Endodermal cell (in vitro differentiated cells): Measurements from ENCODE around the gene ANXA3. TPM values are rescaled to one million over a fixed set of nuclear protein-coding genes. Genes with fewer than 3 reads are reported as not detected.

ENCODE experiments used
- DNase-seq: peaks from one replicate; pipeline ENCODE4 v3.0.0-alpha.2; 2017
- H3K27ac ChIP-seq: 2 replicates; pipeline ENCODE4 v1.5.1; 2013; ENCODE audit warnings: mild to moderate bottlenecking, low read depth, low read length, moderate library complexity
- H3K27me3 ChIP-seq: 2 replicates; pipeline ENCODE4 v1.6.1; 2013; ENCODE audit warnings: mild to moderate bottlenecking, low read length, moderate library complexity; ENCODE audit not compliant: insufficient read depth, control insufficient read depth, poor library complexity, severe bottlenecking
- H3K36me3 ChIP-seq: 2 replicates; pipeline ENCODE4 v1.7.0; 2013; ENCODE audit warnings: mild to moderate bottlenecking, low read length, moderate library complexity; ENCODE audit not compliant: control insufficient read depth, insufficient read depth
- H3K4me1 ChIP-seq: one replicate; pipeline ENCODE4 v1.7.0; 2013; ENCODE audit warnings: low read length; ENCODE audit not compliant: control insufficient read depth, insufficient read depth
- H3K4me3 ChIP-seq: 2 replicates; pipeline ENCODE4 v1.5.1; 2013; ENCODE audit warnings: mild to moderate bottlenecking, low read length, moderate library complexity
- H3K9ac ChIP-seq: 2 replicates; pipeline ENCODE4 v1.6.1; 2013; ENCODE audit warnings: mild to moderate bottlenecking, low read length, moderate library complexity; ENCODE audit not compliant: poor library complexity, severe bottlenecking; ENCODE audit errors: extremely low read depth
- H3K9me3 ChIP-seq: 2 replicates; pipeline ENCODE4 v1.6.1; 2013; ENCODE audit warnings: mild to moderate bottlenecking, low read length, moderate library complexity; ENCODE audit not compliant: control insufficient read depth
- H3K27ac Mint-ChIP-seq: 2 replicates; pipeline ENCODE4 v1.8.0; 2020; ENCODE audit warnings: mixed read lengths
- H3K27me3 Mint-ChIP-seq: 2 replicates; pipeline ENCODE4 v1.8.0; 2021; ENCODE audit warnings: mild to moderate bottlenecking, mixed read lengths; ENCODE audit not compliant: insufficient read depth
- H3K36me3 Mint-ChIP-seq: 2 replicates; pipeline ENCODE4 v1.8.0; 2020; ENCODE audit warnings: low read depth, mixed read lengths
- H3K4me1 Mint-ChIP-seq: 2 replicates; pipeline ENCODE4 v1.8.0; 2020; ENCODE audit warnings: mixed read lengths
- H3K4me3 Mint-ChIP-seq: 2 replicates; pipeline ENCODE4 v1.8.0; 2020; ENCODE audit warnings: mild to moderate bottlenecking, moderate library complexity, mixed read lengths
- H3K9me3 Mint-ChIP-seq: 2 replicates; pipeline ENCODE4 v1.8.0; 2020; ENCODE audit warnings: mild to moderate bottlenecking, mixed read lengths
- CTCF ChIP-seq: fragments of 200-600 bp; sonication (generic); conservative IDR thresholded peaks from 2 replicates; pipeline ENCODE4 v1.5.0; 2021; ENCODE audit warnings: antibody characterized with exemption, mild to moderate bottlenecking
- WGBS, 2 experiments: methylation state at CpG; one replicate each; pipeline versions ENCODE4 v1.1.5 to v1.1.7; 2013; ENCODE audit warnings: missing lambda C conversion rate in 2 of 2, mixed read lengths in 1 of 2; ENCODE audit not compliant: insufficient coverage in 1 of 2, insufficient read length in 1 of 2; 5-methylcytosine and 5-hydroxymethylcytosine counted together
- total RNA-seq, 2 donors: library from RNA; stranded (reverse); fragmentation: NEBNext Ultra II Directional in 1 of 2; extraction: Animal tissue kit (Norgen Biotek cat#: 25700) in 1 of 2; gene quantifications; 2 replicates in 1 of 2; 3 replicates in 1 of 2; pipeline ENCODE4 v1.2.1, GENCODE V29; 2021

The ANXA3 gene
- total RNA-seq, 2 donors from 2014 or later: 25.5 to 43.9 TPM

GRCh38 chr4:78656968-78657445, 105.4 kb downstream of the ANXA3 start:
- 71 to 81% methylated on average over 7 of the region's 7 CpGs for WGBS, 2 experiments
- no peak for TF ChIP-seq CTCF
- no peaks in the 10 kb centered on the region for H3K36me3 ChIP-seq
- no peak overlapping the region for H3K9ac ChIP-seq
- H3K27me3 ChIP-seq: no peaks in the 10 kb centered on the region
- Mint-ChIP-seq H3K36me3 (no peaks in the 10 kb centered on the region), H3K27me3 (no peaks in the 10 kb centered on the region), H3K4me1 (peaks cover 14% of the 10 kb centered on the region), H3K27ac (no peak overlapping the region), H3K4me3 (no peak overlapping the region), H3K9me3 (no peaks in the 10 kb centered on the region)
- H3K27ac ChIP-seq: no peak overlapping the region
- no peaks in the 10 kb centered on the region for H3K9me3 ChIP-seq
- H3K4me1 ChIP-seq: peaks cover 1% of the 10 kb centered on the region
- DNase-seq: no peak
- H3K4me3 ChIP-seq: no peak overlapping the region

- no peak overlapping the region for H3K4me3 ChIP-seq
- no peak overlapping the region for H3K4me3 Mint-ChIP-seq
- no peaks in the 10 kb centered on the region for H3K36me3 ChIP-seq
- no peak overlapping the region for H3K9ac ChIP-seq
- H3K27ac ChIP-seq: no peak overlapping the region
- H3K27me3 Mint-ChIP-seq: no peaks in the 10 kb centered on the region
- WGBS, 2 experiments: 100% methylated on average over 1 of the region's 1 CpG; no CpG with 5 or more reads in 1 of the 2 experiments
- no peaks in the 10 kb centered on the region for H3K27me3 ChIP-seq
- H3K9me3 Mint-ChIP-seq: no peaks in the 10 kb centered on the region
- no peak for TF ChIP-seq CTCF
- H3K4me1 ChIP-seq: peaks cover 11% of the 10 kb centered on the region
- H3K27ac Mint-ChIP-seq: no peak overlapping the region
- H3K4me1 Mint-ChIP-seq: peaks cover 37% of the 10 kb centered on the region
- DNase-seq: no peak
- H3K9me3 ChIP-seq: no peaks in the 10 kb centered on the region
- no peaks in the 10 kb centered on the region for H3K36me3 Mint-ChIP-seq
These were observed 107.7 kb downstream of the ANXA3 start for GRCh38 chr4:78659264-78659663.

GRCh38 chr4:78659665-78660064, 108.1 kb downstream of the ANXA3 start:
- 95% methylated on average over 1 of the region's 1 CpG; no CpG with 5 or more reads in 1 of the 2 experiments for WGBS, 2 experiments
- H3K9me3 Mint-ChIP-seq: no peaks in the 10 kb centered on the region
- H3K27me3 ChIP-seq: no peaks in the 10 kb centered on the region
- no peaks in the 10 kb centered on the region for H3K9me3 ChIP-seq
- no peaks in the 10 kb centered on the region for H3K36me3 ChIP-seq
- peaks cover 41% of the 10 kb centered on the region for H3K4me1 Mint-ChIP-seq
- H3K9ac ChIP-seq: no peak overlapping the region
- TF ChIP-seq CTCF: no peak
- no peak for DNase-seq
- H3K4me1 ChIP-seq: peaks cover 15% of the 10 kb centered on the region
- no peak overlapping the region for H3K4me3 Mint-ChIP-seq
- H3K27ac ChIP-seq: no peak overlapping the region
- no peak overlapping the region for H3K27ac Mint-ChIP-seq
- no peaks in the 10 kb centered on the region for H3K36me3 Mint-ChIP-seq
- H3K27me3 Mint-ChIP-seq: no peaks in the 10 kb centered on the region
- H3K4me3 ChIP-seq: no peak overlapping the region

Other genes starting within 250 kb of the ANXA3 start
- 10 to 100 TPM; 39.4 to 49.1 TPM for gene BMP2K, start 224.6 kb downstream of the ANXA3 start, total RNA-seq